Uterus (tissue), 4 donors: ENCODE measurements around the gene SHROOM4. TPM values are rescaled to one million over a fixed set of nuclear protein-coding genes. Genes with fewer than 3 reads are reported as not detected.

Experiments
- DNase-seq, 2 donors: peaks; one replicate each; pipeline ENCODE4 v3.0.0-alpha.2; 2019 to 2020
- H3K27ac ChIP-seq, 2 donors: fragments of 200-600 bp; sonication (generic); 1 replicate in 1 of 2; 2 replicates in 1 of 2; pipeline ENCODE4 v1.5.1; 2016 to 2018
- H3K27me3 ChIP-seq, 2 donors: fragments of 200-600 bp; sonication (generic); one replicate each; pipeline ENCODE4 v1.5.1; 2018 to 2019; ENCODE audit warnings: control low read depth in 1 of 2
- H3K36me3 ChIP-seq, 2 donors: fragments of 200-600 bp; sonication (generic); one replicate each; pipeline ENCODE4 v1.5.1; 2019; ENCODE audit warnings: control low read depth in 1 of 2
- H3K4me1 ChIP-seq, 2 donors: fragments of 200-600 bp; sonication (generic); one replicate each; pipeline ENCODE4 v1.5.1; 2018 to 2019; ENCODE audit warnings: control low read depth in 1 of 2
- H3K4me3 ChIP-seq, 2 donors: fragments of 200-600 bp; sonication (generic); 1 replicate in 1 of 2; 2 replicates in 1 of 2; pipeline ENCODE4 v1.5.1; 2018 to 2019; ENCODE audit warnings: mild to moderate bottlenecking in 1 of 2
- H3K9me3 ChIP-seq, 2 donors: fragments of 200-600 bp; sonication (generic); one replicate each; pipeline ENCODE4 v1.5.1; 2019; ENCODE audit warnings: control low read depth in 1 of 2
- CTCF ChIP-seq, 4 experiments: fragments of 200-600 bp in 2 of 4; fragments of 450-650 bp in 2 of 4; sonication (generic) in 2 of 4; IDR thresholded peaks; one replicate each; pipeline ENCODE4 v1.5.1; 2016 to 2019; ENCODE audit warnings: antibody characterized with exemption in 4 of 4, mild to moderate bottlenecking in 2 of 4, moderate library complexity in 1 of 4
- POLR2A ChIP-seq, 2 donors: fragments of 450-650 bp; IDR thresholded peaks; one replicate each; pipeline ENCODE4 v1.6.1; 2016; ENCODE audit warnings: antibody characterized with exemption in 2 of 2, mild to moderate bottlenecking in 1 of 2, moderate library complexity in 1 of 2
- intact Hi-C: fragments of 100-400 bp; cut with DNase I; formaldehyde crosslinking; loops from one replicate; pipeline ENCODE4 v1.15.1; 2023; ENCODE audit warnings: low total_unique reads
- total RNA-seq, 4 donors: library from RNA; depleted of rRNA in 3 of 4; stranded (reverse); fragments of >200 nt in 3 of 4; gene quantifications; one replicate each; pipeline versions ENCODE4 v1.1.0 to v1.2.4, GENCODE V29; 2014 to 2023
- donor health status: DM: yes; HTN: yes; CAD: no.

SHROOM4 gene
- total RNA-seq, 4 donors from 2014 or later, result 9.7 to 18.8 (median 12.5) TPM

- H3K36me3 ChIP-seq, result no peaks in the 10 kb centered on the region
- DNase-seq, result no peak
- H3K27ac ChIP-seq, result no peak overlapping the region
- intact Hi-C loops, result no loop called here
- H3K4me1 ChIP-seq, result no peaks in the 10 kb centered on the region
- no peaks in the 10 kb centered on the region for H3K9me3 ChIP-seq
- no peaks in the 10 kb centered on the region for H3K27me3 ChIP-seq
- H3K4me3 ChIP-seq, result no peak overlapping the region
- TF ChIP-seq POLR2A (IDR thresholded peaks at IDR 0.05), result no peak
- no peak for TF ChIP-seq CTCF (IDR thresholded peaks at IDR 0.05)
Observed at GRCh38 chrX:50771382-50771781, 42.6 kb downstream of the SHROOM4 start.

GRCh38 chrX:50770702-50771101, 43.3 kb downstream of the SHROOM4 start:
- no peak for DNase-seq
- TF ChIP-seq CTCF (IDR thresholded peaks at IDR 0.05) (no peak), POLR2A (IDR thresholded peaks at IDR 0.05) (no peak)
- Histone ChIP-seq H3K9me3 (no peaks in the 10 kb centered on the region), H3K36me3 (no peaks in the 10 kb centered on the region), H3K4me3 (no peak overlapping the region), H3K27me3 (no peaks in the 10 kb centered on the region), H3K4me1 (no peaks in the 10 kb centered on the region), H3K27ac (no peak overlapping the region)
- intact Hi-C loops, result no loop called here

- H3K27me3 ChIP-seq, result no peaks in the 10 kb centered on the region
- intact Hi-C loops, result no loop called here
- H3K36me3 ChIP-seq, result no peaks in the 10 kb centered on the region
- H3K9me3 ChIP-seq, result no peaks in the 10 kb centered on the region
- H3K4me1 ChIP-seq, result no peaks in the 10 kb centered on the region
- no peak overlapping the region for H3K27ac ChIP-seq
- TF ChIP-seq POLR2A (IDR thresholded peaks at IDR 0.05), result no peak
- no peak for TF ChIP-seq CTCF (IDR thresholded peaks at IDR 0.05)
- no peak for DNase-seq
- no peak overlapping the region for H3K4me3 ChIP-seq
Observed at GRCh38 chrX:50769389-50770063, 44.5 kb downstream of the SHROOM4 start.

- H3K36me3 ChIP-seq, result no peaks in the 10 kb centered on the region
- intact Hi-C loops, result no loop called here
- TF ChIP-seq CTCF (IDR thresholded peaks at IDR 0.05), result no peak
- no peak for TF ChIP-seq POLR2A (IDR thresholded peaks at IDR 0.05)
- no peaks in the 10 kb centered on the region for H3K9me3 ChIP-seq
- no peaks in the 10 kb centered on the region for H3K4me1 ChIP-seq
- H3K4me3 ChIP-seq, result no peak overlapping the region
- no peak for DNase-seq
- H3K27me3 ChIP-seq, result no peaks in the 10 kb centered on the region
- no peak overlapping the region for H3K27ac ChIP-seq
Observed at GRCh38 chrX:50768801-50769200, 45.2 kb downstream of the SHROOM4 start.

GRCh38 chrX:50765986-50766385, 48.0 kb downstream of the SHROOM4 start:
- Histone ChIP-seq H3K27me3 (no peaks in the 10 kb centered on the region), H3K4me3 (no peak overlapping the region), H3K9me3 (no peaks in the 10 kb centered on the region), H3K36me3 (no peaks in the 10 kb centered on the region), H3K4me1 (no peaks in the 10 kb centered on the region), H3K27ac (no peak overlapping the region)
- TF ChIP-seq CTCF (IDR thresholded peaks at IDR 0.05) (no peak), POLR2A (IDR thresholded peaks at IDR 0.05) (no peak)
- DNase-seq, result no peak
- intact Hi-C loops, result no loop called here
